Aorta (tissue), 5 donors: Measurements from ENCODE around the gene MAD1L1. TPM values are rescaled to one million over a fixed set of nuclear protein-coding genes. Genes with fewer than 3 reads are reported as not detected.

ENCODE experiments used
- ATAC-seq: fragments of 200-7000 bp; cut with Tn5 transposase; one replicate; pipeline ENCODE4 v1.9.1; 2022; ENCODE audit warnings: moderate library complexity; ENCODE audit not compliant: low FRiP score
- DNase-seq, 2 donors: peaks; one replicate each; pipeline ENCODE4 v3.0.0-alpha.2; 2020
- H3K27ac ChIP-seq, 2 donors: one replicate each; pipeline ENCODE4 v1.5.1; 2013; ENCODE audit warnings: low read length in 2 of 2, mild to moderate bottlenecking in 2 of 2, moderate library complexity in 2 of 2, control low read depth in 1 of 2, inconsistent platforms in 1 of 2, low read depth in 1 of 2
- H3K27me3 ChIP-seq, 2 donors: one replicate each; pipeline ENCODE4 v1.6.1; 2013; ENCODE audit warnings: control low read depth in 1 of 2, low read length in 1 of 2, mild to moderate bottlenecking in 1 of 2, moderate library complexity in 1 of 2; ENCODE audit not compliant: insufficient read depth in 2 of 2, control insufficient read depth in 1 of 2
- H3K36me3 ChIP-seq, 2 donors: one replicate each; pipeline ENCODE4 v1.6.1; 2013; ENCODE audit warnings: control low read depth in 1 of 2, low read length in 1 of 2, mild to moderate bottlenecking in 1 of 2; ENCODE audit not compliant: insufficient read depth in 2 of 2, control insufficient read depth in 1 of 2
- H3K4me1 ChIP-seq, 2 donors: one replicate each; pipeline ENCODE4 v1.6.1; 2013; ENCODE audit warnings: low read length in 2 of 2, control low read depth in 1 of 2, mild to moderate bottlenecking in 1 of 2, moderate library complexity in 1 of 2; ENCODE audit not compliant: insufficient read depth in 2 of 2, control insufficient read depth in 1 of 2
- H3K4me3 ChIP-seq, 2 donors: one replicate each; pipeline ENCODE4 v1.5.1; 2013; ENCODE audit warnings: low read length in 2 of 2, control low read depth in 1 of 2, mild to moderate bottlenecking in 1 of 2
- H3K9me3 ChIP-seq: one replicate; pipeline ENCODE4 v1.6.1; 2013; ENCODE audit warnings: mild to moderate bottlenecking, low read length; ENCODE audit not compliant: control insufficient read depth
- WGBS, 2 donors: extraction: QIAGEN DNeasy Blood & Tissue Kit; methylation state at CpG; one replicate each; pipeline ENCODE4 v1.1.7; 2013; 5-methylcytosine and 5-hydroxymethylcytosine counted together
- intact Hi-C, 2 donors: fragments of 100-400 bp; cut with DNase I; formaldehyde crosslinking; loops; one replicate each; pipeline versions ENCODE4 v1.14.2 to v1.15.0; 2022
- polyA plus RNA-seq, 2 donors: library from polyadenylated mRNA; stranded (reverse); fragments of 200-250 nt; gene quantifications; one replicate each; pipeline ENCODE4 v1.2.3, GENCODE V29; 2013
- total RNA-seq, 2 donors: library from RNA; stranded (reverse); fragmentation: NEBNext Ultra II Directional; extraction: Animal tissue kit (Norgen Biotek cat#: 25700); gene quantifications; one replicate each; pipeline ENCODE4 v1.2.1, GENCODE V29; 2021
- donor health status: healthy with polysubstance abuse.
- donor health status: Bipolar disorder and iron deficiency.
- donor health status: DM: no; HTN: no; CAD: no.
- donor health status: DM: no; HTN: no; CAD: no.
- donor health status: DM: yes; HTN: yes; CAD: no.

MAD1L1 gene
- total and polyA plus RNA-seq, 4 donors: 14.8 to 35.8 (median 20.2) TPM

GRCh38 chr7:1910081-1910685, 322.6 kb downstream of the MAD1L1 start:
- no peaks in the 10 kb centered on the region for H3K9me3 ChIP-seq
- no peak overlapping the region for H3K4me3 ChIP-seq
- DNase-seq (no peak), ATAC-seq (no peak)
- H3K36me3 ChIP-seq: no peaks in the 10 kb centered on the region
- no peaks in the 10 kb centered on the region for H3K27me3 ChIP-seq
- H3K27ac ChIP-seq: no peak overlapping the region
- intact Hi-C loops: no loop called here
- WGBS, 2 donors: 96% methylated on average over 26 of the region's 26 CpGs
- H3K4me1 ChIP-seq: no peaks in the 10 kb centered on the region

- WGBS, 2 donors: 94 to 95% methylated on average over 15 of the region's 15 CpGs
- Histone ChIP-seq H3K4me3 (no peak overlapping the region), H3K27me3 (no peaks in the 10 kb centered on the region), H3K27ac (no peak overlapping the region), H3K4me1 (no peaks in the 10 kb centered on the region), H3K9me3 (no peaks in the 10 kb centered on the region), H3K36me3 (no peaks in the 10 kb centered on the region)
- no peak for DNase-seq
- intact Hi-C loops: no loop called here
- no peak for ATAC-seq
These were observed 323.3 kb downstream of the MAD1L1 start for GRCh38 chr7:1909476-1909875.

- 86 to 87% methylated on average over 24 of the region's 24 CpGs for WGBS, 2 donors
- no peak for ATAC-seq
- Histone ChIP-seq H3K9me3 (no peaks in the 10 kb centered on the region), H3K27ac (no peak overlapping the region), H3K4me3 (no peak overlapping the region), H3K4me1 (no peaks in the 10 kb centered on the region), H3K36me3 (no peaks in the 10 kb centered on the region), H3K27me3 (no peaks in the 10 kb centered on the region)
- intact Hi-C loops: no loop called here
- no peak for DNase-seq
These were observed 323.8 kb downstream of the MAD1L1 start for GRCh38 chr7:1908823-1909420.

GRCh38 chr7:1907751-1908365, 324.9 kb downstream of the MAD1L1 start:
- WGBS, 2 donors: 96% methylated on average over 22 of the region's 22 CpGs
- intact Hi-C loops: no loop called here
- no peak overlapping the region for H3K27ac ChIP-seq
- H3K9me3 ChIP-seq: no peaks in the 10 kb centered on the region
- no peak overlapping the region for H3K4me3 ChIP-seq
- no peaks in the 10 kb centered on the region for H3K4me1 ChIP-seq
- peak in 1 of 2 donors; percentile 35 for DNase-seq
- no peaks in the 10 kb centered on the region for H3K36me3 ChIP-seq
- ATAC-seq: no peak
- no peaks in the 10 kb centered on the region for H3K27me3 ChIP-seq

GRCh38 chr7:1906988-1907745, 325.6 kb downstream of the MAD1L1 start:
- WGBS, 2 donors: 92 to 93% methylated on average over 24 to 25 of the region's 25 CpGs
- intact Hi-C loops: no loop called here

GRCh38 chr7:1906087-1906830, 326.5 kb downstream of the MAD1L1 start:
- H3K27me3 ChIP-seq: no peaks in the 10 kb centered on the region
- DNase-seq (no peak), ATAC-seq (no peak)
- intact Hi-C loops: no loop called here
- H3K4me1 ChIP-seq: no peaks in the 10 kb centered on the region
- H3K9me3 ChIP-seq: no peaks in the 10 kb centered on the region
- no peak overlapping the region for H3K27ac ChIP-seq
- H3K4me3 ChIP-seq: no peak overlapping the region
- H3K36me3 ChIP-seq: no peaks in the 10 kb centered on the region
- 96 to 97% methylated on average over 25 of the region's 25 CpGs for WGBS, 2 donors

More at GRCh38 chr7:1906988-1907745, 325.6 kb downstream of the MAD1L1 start:
- Histone ChIP-seq H3K9me3 (no peaks in the 10 kb centered on the region), H3K27me3 (no peaks in the 10 kb centered on the region), H3K4me1 (no peaks in the 10 kb centered on the region), H3K27ac (no peak overlapping the region), H3K36me3 (no peaks in the 10 kb centered on the region), H3K4me3 (no peak overlapping the region)
- DNase-seq (no peak), ATAC-seq (no peak)

GRCh38 chr7:1902231-1902855, 330.4 kb downstream of the MAD1L1 start:
- intact Hi-C loops: no loop called here
- peak; percentile 24 to 73 for DNase-seq
- Histone ChIP-seq H3K36me3 (no peaks in the 10 kb centered on the region), H3K4me3 (no peak overlapping the region), H3K9me3 (no peaks in the 10 kb centered on the region), H3K27me3 (no peaks in the 10 kb centered on the region), H3K4me1 (no peaks in the 10 kb centered on the region), H3K27ac (no peak overlapping the region)
- ATAC-seq: no peak
- WGBS, 2 donors: 87 to 94% methylated on average over 26 of the region's 26 CpGs
